SH-SY5Y (cell line): ENCODE measurements around the gene NKD1.

Experiments
- GATA2 ChIP-seq: IDR thresholded peaks from 2 replicates; pipeline ENCODE4 v1.6.1; 2011; ENCODE audit warnings: mild to moderate bottlenecking, low read depth, low read length
- GATA3 ChIP-seq: IDR thresholded peaks from 2 replicates; pipeline ENCODE4 v1.6.1; 2011; ENCODE audit warnings: low read depth, mild to moderate bottlenecking, low read length, moderate library complexity

DNA sequence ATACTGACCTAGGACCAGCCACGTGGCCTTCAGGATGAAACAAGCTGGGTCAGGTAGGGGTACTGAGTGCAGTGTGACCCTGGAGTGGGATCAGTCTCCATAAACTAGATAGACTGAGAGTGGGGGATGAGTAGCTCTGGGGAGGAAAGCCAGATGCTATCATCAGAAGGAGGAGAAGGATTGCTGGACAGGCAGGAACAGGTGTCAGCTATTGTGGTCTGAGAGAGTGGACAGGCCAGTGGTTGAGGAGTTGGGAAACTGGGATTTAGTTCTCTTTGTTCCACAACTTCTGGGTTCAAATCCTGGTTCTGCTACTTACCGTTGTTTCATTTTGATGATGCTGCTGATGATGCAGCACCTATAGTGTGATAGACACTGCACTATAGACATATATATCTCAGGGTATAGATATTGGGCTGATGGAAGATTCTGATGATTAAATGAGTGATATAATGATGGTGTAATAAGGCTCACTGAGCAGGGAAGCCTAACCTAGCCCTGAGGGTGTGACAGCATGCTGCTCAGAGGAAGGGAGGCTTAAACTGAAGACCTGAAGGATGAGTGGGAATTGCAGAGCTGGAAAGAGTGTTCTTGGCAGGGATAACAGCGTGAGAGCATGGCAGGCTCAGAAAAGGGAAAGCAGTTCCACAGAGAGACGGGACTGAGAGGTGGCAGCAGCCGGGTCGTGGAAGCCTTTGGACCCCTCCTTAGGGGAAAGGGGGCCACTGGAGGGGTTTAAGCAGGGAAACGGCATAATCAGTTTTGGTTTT is 66.9 kb downstream of the NKD1 start:
- TF ChIP-seq GATA2 (no peak), GATA3 (no peak)
